WI38 (cell line): ENCODE results near the gene MAN2A2.
"Not testable (repeated sequence)": the region's sequence is repeated elsewhere in the genome, so short reads cannot be mapped to it uniquely, and the experiment has no call there.

Experiments
- H3K4me3 ChIP-seq: 2 replicates; pipeline ENCODE4 v1.5.1; 2011; ENCODE audit warnings: low read depth, mild to moderate bottlenecking, control low read depth, low read length
- CTCF ChIP-seq: IDR thresholded peaks from 2 replicates; pipeline ENCODE4 v1.5.1; 2012; ENCODE audit warnings: low read depth, mild to moderate bottlenecking, control low read depth, low read length

Gene MAN2A2

GRCh38 chr15:90907838-90908507 lies 4.9 kb downstream of the MAN2A2 start:
- no peak for TF ChIP-seq CTCF
- no peak overlapping the region for H3K4me3 ChIP-seq

- H3K4me3 ChIP-seq, result not testable (repeated sequence)
Measured at GRCh38 chr15:90909449-90909848, 6.3 kb downstream of the MAN2A2 start.

- no peak overlapping the region for H3K4me3 ChIP-seq
- no peak for TF ChIP-seq CTCF
Measured at GRCh38 chr15:90909976-90910375, 6.9 kb downstream of the MAN2A2 start.

GRCh38 chr15:90910441-90911301 lies 7.6 kb downstream of the MAN2A2 start:
- no peak overlapping the region for H3K4me3 ChIP-seq
- TF ChIP-seq CTCF, result no peak

GRCh38 chr15:90911302-90911623 lies 8.2 kb downstream of the MAN2A2 start:
- no peak overlapping the region for H3K4me3 ChIP-seq
- no peak for TF ChIP-seq CTCF

- no peak for TF ChIP-seq CTCF
- no peak overlapping the region for H3K4me3 ChIP-seq
Measured at GRCh38 chr15:90911906-90912769, 9.0 kb downstream of the MAN2A2 start.

- H3K4me3 ChIP-seq, result no peak overlapping the region
Measured at GRCh38 chr15:90912770-90913075, 9.6 kb downstream of the MAN2A2 start.

More at GRCh38 chr15:90912770-90913075, 9.6 kb downstream of the MAN2A2 start:
- no peak for TF ChIP-seq CTCF
